K562 (cell line): ENCODE measurements around the gene PLPP7. TPM values are rescaled to one million over a fixed set of nuclear protein-coding genes. Genes with fewer than 3 reads are reported as not detected.

Experiments used
- ATAC-seq: fragments of 200-7000 bp; cut with Tn5 transposase; 3 replicates; pipeline ENCODE4 v1.9.1; 2020; ENCODE audit warnings: moderate library complexity
- BruUV-seq: library from RNA; stranded (reverse); fragments of 400-500 nt; replicated peaks from 2 replicates; lab custom pipeline; 2021; lab: Mats Ljungman, UMichigan
- CTCF ChIA-PET: fragments of 300-600 bp; formaldehyde crosslinking; extraction: SDS; loops from one replicate; lab custom pipeline; 2021; ENCODE audit warnings: low intra/inter-chr PET ratio; lab: Yijun Ruan, JAX
- POLR2A ChIA-PET: fragments of 300-600, 350-650 bp; sonication (Branson Sonifier 250); formaldehyde crosslinking; extraction: SDS; loops from one replicate; lab custom pipeline; 2021; ENCODE audit warnings: antibody characterized with exemption, inconsistent platforms; lab: Yijun Ruan, JAX
- DNase-seq, 4 experiments: peaks; one replicate each; pipeline versions ENCODE4 v3.0.0 to v3.0.0-alpha.2; 2011 to 2018; ENCODE audit warnings: low spot score in 3 of 4, mixed read lengths in 3 of 4; ENCODE audit errors: extremely low read depth in 1 of 4
- FAIRE-seq: peaks from 2 replicates; lab custom pipeline; 2011; peaks lifted over from hg19 to GRCh38; lab: Jason Lieb, UNC
- H2AFZ ChIP-seq: 2 replicates; pipeline ENCODE4 v1.6.0; 2011; ENCODE audit warnings: low read depth, low read length, control low read depth, inconsistent platforms
- H3K27ac ChIP-seq: fragments of 200-600 bp; 3 replicates; pipeline ENCODE4 v1.8.0; 2011; ENCODE audit warnings: low read depth, mild to moderate bottlenecking, control low read depth, inconsistent platforms, low read length, moderate library complexity, mixed read lengths; ENCODE audit errors: extremely low read depth
- H3K27me3 ChIP-seq, 2 experiments: fragments of 300-600 bp in 1 of 2; 2 replicates in 1 of 2; 3 replicates in 1 of 2; pipeline versions ENCODE4 v1.6.0 to v1.8.0; 2011; ENCODE audit warnings: inconsistent platforms in 2 of 2, low read length in 2 of 2, mild to moderate bottlenecking in 1 of 2, mixed read lengths in 1 of 2, moderate library complexity in 1 of 2; ENCODE audit not compliant: control insufficient read depth in 2 of 2, insufficient read depth in 2 of 2
- H3K36me3 ChIP-seq: fragments of 300-600 bp; 3 replicates; pipeline ENCODE4 v1.8.0; 2011; ENCODE audit warnings: mild to moderate bottlenecking, low read length, inconsistent platforms; ENCODE audit not compliant: control insufficient read depth, insufficient read depth
- H3K4me1 ChIP-seq, 2 experiments: fragments of 200-600 bp in 1 of 2; replicated peaks in 1 of 2; 2 replicates in 1 of 2; 3 replicates in 1 of 2; pipeline versions ENCODE4 v1.5.1 to v1.8.0; 2011; ENCODE audit warnings: inconsistent platforms in 2 of 2, low read length in 2 of 2, mild to moderate bottlenecking in 1 of 2, mixed read lengths in 1 of 2, moderate library complexity in 1 of 2; ENCODE audit not compliant: control insufficient read depth in 2 of 2, insufficient read depth in 2 of 2
- H3K4me2 ChIP-seq: 2 replicates; pipeline ENCODE4 v1.6.1; 2011; ENCODE audit warnings: low read length, control low read depth, inconsistent platforms, mixed read lengths; ENCODE audit not compliant: insufficient read depth
- H3K4me3 ChIP-seq: fragments of 200-600 bp; sonication (generic), shearing (Covaris generic); 2 replicates; pipeline ENCODE4 v1.5.1; 2016; ENCODE audit warnings: control low read depth, inconsistent platforms
- H3K79me2 ChIP-seq: fragments of 200-600 bp; 3 replicates; pipeline ENCODE4 v1.8.0; 2011; ENCODE audit warnings: low read length, inconsistent platforms; ENCODE audit not compliant: control insufficient read depth, insufficient read depth
- H3K9ac ChIP-seq, 2 experiments: 2 replicates each; pipeline versions ENCODE4 v1.6.0 to v1.6.1; 2011; ENCODE audit warnings: low read depth in 2 of 2, low read length in 2 of 2, control low read depth in 1 of 2, inconsistent platforms in 1 of 2, mild to moderate bottlenecking in 1 of 2, mixed read lengths in 1 of 2; ENCODE audit not compliant: insufficient read depth in 1 of 2
- H3K9me1 ChIP-seq: one replicate; pipeline ENCODE4 v1.6.0; 2011; ENCODE audit warnings: inconsistent platforms, mild to moderate bottlenecking, low read length, moderate library complexity; ENCODE audit not compliant: control insufficient read depth, insufficient read depth
- H3K9me3 ChIP-seq: replicated peaks from 2 replicates; pipeline ENCODE4 v1.5.1; 2011; ENCODE audit warnings: low read depth, low read length, inconsistent platforms; ENCODE audit not compliant: control insufficient read depth, insufficient read depth
- H4K20me1 ChIP-seq: replicated peaks from 2 replicates; pipeline ENCODE4 v1.6.1; 2011; ENCODE audit warnings: low read length, inconsistent platforms, mixed read lengths; ENCODE audit not compliant: control insufficient read depth, insufficient read depth
- CBX8 ChIP-seq: fragments of 200-600 bp; sonication (generic); IDR thresholded peaks from 2 replicates; pipeline ENCODE4 v1.6.1; 2012; ENCODE audit warnings: borderline replicate concordance, mixed run types, low read depth, mild to moderate bottlenecking, moderate library complexity, mixed read lengths, low read length, control low read depth, inconsistent platforms; ENCODE audit not compliant: poor library complexity, severe bottlenecking; ENCODE audit errors: extremely low read depth
- KAT7 ChIP-seq: sonication (generic); formaldehyde crosslinking; IDR thresholded peaks from 2 replicates; pipeline ENCODE4 v1.8.0; 2022; ENCODE audit warnings: missing genetic modification reagents, mild to moderate bottlenecking, borderline replicate concordance
- NR2C1 ChIP-seq, 2 experiments: fragments of 450-650 bp; IDR thresholded peaks; 2 replicates each; pipeline ENCODE4 v1.6.1; 2017; ENCODE audit warnings: mild to moderate bottlenecking in 2 of 2, antibody characterized with exemption in 1 of 2, inconsistent platforms in 1 of 2, missing compliant biosample characterization in 1 of 2, missing genetic modification characterization in 1 of 2
- NRF1 ChIP-seq, 2 experiments: fragments of 450-650 bp; IDR thresholded peaks in 1 of 2; conservative IDR thresholded peaks in 1 of 2; 2 replicates each; pipeline ENCODE4 v1.6.1; 2014; ENCODE audit warnings: mild to moderate bottlenecking in 2 of 2
- RBM39 ChIP-seq: fragments of 200-400 bp; formaldehyde crosslinking; optimal IDR thresholded peaks from 2 replicates; pipeline ENCODE3; 2018; ENCODE audit warnings: low read depth, low read length
- SMARCB1 ChIP-seq: IDR thresholded peaks from 2 replicates; pipeline ENCODE4 v1.6.1; 2011; ENCODE audit warnings: improper control_type of control experiment, low read depth; ENCODE audit not compliant: insufficient read length
- SP1 ChIP-seq: sonication (generic); formaldehyde crosslinking; IDR thresholded peaks from 2 replicates; pipeline ENCODE4 v1.8.1; 2022; ENCODE audit warnings: mild to moderate bottlenecking, missing genetic modification reagents
- ZNF408 ChIP-seq: fragments of 250-450 bp; sonication (Bioruptor Pico); IDR thresholded peaks from 2 replicates; pipeline ENCODE4 v1.4.0; 2020; ENCODE audit warnings: low read depth, mild to moderate bottlenecking, moderate library complexity
- ZNF444 ChIP-seq: fragments of 250-450 bp; sonication (Bioruptor Pico); IDR thresholded peaks from 2 replicates; pipeline ENCODE4 v1.4.0; 2020; ENCODE audit warnings: mild to moderate bottlenecking, moderate library complexity
- WGBS: fragments of 100-300 bp; shearing (Covaris generic); methylation state at CpG from one replicate; pipeline ENCODE4 v1.1.6; 2016; ENCODE audit warnings: low coverage, mixed read lengths; ENCODE audit not compliant: insufficient coverage; ENCODE audit errors: missing lambda C conversion rate; 5-methylcytosine and 5-hydroxymethylcytosine counted together
- in situ Hi-C: fragments of 300-500 bp; cut with MboI; formaldehyde crosslinking; loops from 4 replicates; pipeline ENCODE4 v1.15.0; 2018; ENCODE audit warnings: inconsistent platforms, mixed read lengths
- intact Hi-C: fragments of 100-400 bp; cut with micrococcal nuclease; formaldehyde crosslinking; loops from 2 replicates; pipeline ENCODE4 v1.14.2; 2022
- polyA plus RNA-seq, 8 experiments: library from polyadenylated mRNA; depleted of rRNA in 4 of 8; stranded (reverse) in 5 of 8; unstranded in 3 of 8; fragments of >200 nt; fragmentation: Nextera tagmentation in 2 of 8; fragmentation: Illumina TruSeq in 1 of 8; extraction: Ambion mirVana in 2 of 8; extraction: Trizol in 1 of 8; gene quantifications; 2 replicates each; pipeline versions ENCODE4 v1.2.1 to v1.2.3, GENCODE V29; 2011 to 2014; ENCODE audit warnings: inconsistent platforms in 1 of 8, missing spikeins in 1 of 8
- total RNA-seq, 7 experiments: library from RNA; depleted of rRNA in 6 of 7; stranded (reverse); fragments of >200 nt in 6 of 7; fragmentation: Illumina TruSeq in 2 of 7; extraction: Trizol in 2 of 7; gene quantifications; 2 replicates each; pipeline versions ENCODE4 v1.2.1 to v1.2.3, GENCODE V29; 2011 to 2021; ENCODE audit warnings: low replicate concordance in 1 of 7
- TF ChIP-seq, protein P1 (sequence below), 2 experiments: IDR thresholded peaks; 2 replicates each; pipeline ENCODE4 v1.6.1; 2011; ENCODE audit warnings: borderline replicate concordance in 1 of 2, control low read depth in 1 of 2, low read depth in 1 of 2, low read length in 1 of 2, mild to moderate bottlenecking in 1 of 2, mixed read lengths in 1 of 2, moderate library complexity in 1 of 2; ENCODE audit not compliant: insufficient read depth in 1 of 2, insufficient read length in 1 of 2, poor library complexity in 1 of 2, severe bottlenecking in 1 of 2; ENCODE audit errors: extremely low read depth in 1 of 2
- TF ChIP-seq, protein P2 (sequence below): sonication (generic); formaldehyde crosslinking; IDR thresholded peaks from 2 replicates; pipeline ENCODE4 v1.9.0; 2022; ENCODE audit warnings: mild to moderate bottlenecking, missing genetic modification reagents
- TF ChIP-seq, protein P3 (sequence below), 3 experiments: fragments of 200-800 bp in 1 of 3; sonication (Bioruptor generic) in 1 of 3; sonication (generic) in 1 of 3; formaldehyde crosslinking in 1 of 3; IDR thresholded peaks; 2 replicates each; pipeline versions ENCODE4 v1.6.1 to v1.8.0; 2016 to 2022; ENCODE audit warnings: mild to moderate bottlenecking in 2 of 3, missing compliant biosample characterization in 2 of 3, missing genetic modification characterization in 2 of 3, missing genetic modification reagents in 1 of 3

PLPP7 gene
- total and polyA plus RNA-seq, 9 of the 15 experiments (the other 6 are each of a cell fraction or from before 2014, with no cell fraction given), result 0.09 to 0.93 (median 0.18) TPM; not detected in 4

DNA sequence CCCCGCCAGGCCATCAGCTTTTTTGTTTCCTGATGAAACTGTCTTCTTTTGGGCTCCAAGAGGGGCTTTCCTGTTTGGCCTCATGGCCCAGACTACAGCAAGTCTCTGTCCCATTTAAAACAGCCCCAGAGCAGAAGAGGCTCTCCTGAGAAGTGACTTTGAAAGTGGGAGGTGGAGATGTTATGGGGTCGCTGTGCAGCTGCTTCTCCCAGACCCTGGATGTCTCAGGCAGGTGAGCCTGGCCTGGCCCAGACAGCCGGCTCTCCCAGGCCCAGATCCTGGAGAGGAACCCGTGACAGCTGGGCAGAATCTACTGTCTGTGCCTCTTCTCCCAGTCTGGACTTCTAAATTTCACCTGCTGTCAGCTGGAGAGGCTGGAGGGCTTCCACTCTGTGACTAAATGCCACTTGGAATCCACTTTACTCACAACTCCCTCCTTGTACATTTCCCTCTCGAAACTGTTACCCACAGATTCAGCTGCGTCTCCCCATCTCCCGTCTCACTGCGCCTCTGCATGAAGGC, 33.8 kb upstream of the PLPP7 start:
- H3K79me2 ChIP-seq, result no peaks in the 10 kb centered on the region
- TF ChIP-seq RBM39 (no peak), SMARCB1 (no peak), NR2C1 (IDR thresholded peaks at IDR 0.05) (no peak), NR2C1 (tag; IDR thresholded peaks at IDR 0.05) (no peak), ZNF408 (CRISPR knock-in tag) (no peak), KAT7 (CRISPR knock-in tag) (no peak), SP1 (CRISPR knock-in tag) (no peak), NRF1 (conservative IDR thresholded peaks at IDR 0.05 in 1 of 2, IDR thresholded peaks at IDR 0.05 in 1 of 2) (no peak), CBX8 (no peak), ZNF444 (no peak)
- TF ChIP-seq, protein P1, sequence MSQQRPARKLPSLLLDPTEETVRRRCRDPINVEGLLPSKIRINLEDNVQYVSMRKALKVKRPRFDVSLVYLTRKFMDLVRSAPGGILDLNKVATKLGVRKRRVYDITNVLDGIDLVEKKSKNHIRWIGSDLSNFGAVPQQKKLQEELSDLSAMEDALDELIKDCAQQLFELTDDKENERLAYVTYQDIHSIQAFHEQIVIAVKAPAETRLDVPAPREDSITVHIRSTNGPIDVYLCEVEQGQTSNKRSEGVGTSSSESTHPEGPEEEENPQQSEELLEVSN (IDR thresholded peaks at IDR 0.05; ENCODE audit: borderline replicate concordance in 1 of 2, extremely low read depth in 1 of 2, insufficient read depth in 1 of 2, insufficient read length in 1 of 2, low read depth in 1 of 2, low read length in 1 of 2, poor library complexity in 1 of 2, severe bottlenecking in 1 of 2), result no peak
- TF ChIP-seq, protein P2, sequence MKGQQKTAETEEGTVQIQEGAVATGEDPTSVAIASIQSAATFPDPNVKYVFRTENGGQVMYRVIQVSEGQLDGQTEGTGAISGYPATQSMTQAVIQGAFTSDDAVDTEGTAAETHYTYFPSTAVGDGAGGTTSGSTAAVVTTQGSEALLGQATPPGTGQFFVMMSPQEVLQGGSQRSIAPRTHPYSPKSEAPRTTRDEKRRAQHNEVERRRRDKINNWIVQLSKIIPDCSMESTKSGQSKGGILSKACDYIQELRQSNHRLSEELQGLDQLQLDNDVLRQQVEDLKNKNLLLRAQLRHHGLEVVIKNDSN (CRISPR knock-in tag), result no peak
- TF ChIP-seq, protein P3, sequence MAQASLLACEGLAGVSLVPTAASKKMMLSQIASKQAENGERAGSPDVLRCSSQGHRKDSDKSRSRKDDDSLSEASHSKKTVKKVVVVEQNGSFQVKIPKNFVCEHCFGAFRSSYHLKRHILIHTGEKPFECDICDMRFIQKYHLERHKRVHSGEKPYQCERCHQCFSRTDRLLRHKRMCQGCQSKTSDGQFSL (CRISPR knock-in tag; IDR thresholded peaks at IDR 0.05), result no peak
- TF ChIP-seq, protein P3 (tag; IDR thresholded peaks at IDR 0.05), result no peak

More for the DNA sequence above, 33.8 kb upstream of the PLPP7 start:
- Histone ChIP-seq H4K20me1 (0 out of 2 replicates have a peak, but pooled peaks cover 4% of the 10 kb centered on the region), H3K4me3 (no peak overlapping the region), H3K27me3 (peaks cover 0 to 4% of the 10 kb centered on the region in 2 experiments; a peak in 1 of 5 replicates), H3K9ac (peak overlapping the region in 1 of 2 experiments; percentile 62; a peak in 2 of 4 replicates), H3K9me3 (no peaks in the 10 kb centered on the region), H2AFZ (peak overlapping the region; percentile 79), H3K36me3 (peaks cover 30% of the 10 kb centered on the region; the same call in 1 of the 3 replicates), H3K4me1 (peaks cover 12 to 36% of the 10 kb centered on the region in 2 experiments), H3K27ac (peak overlapping the region; percentile 38; the same call in 2 of the 3 replicates), H3K4me2 (peak overlapping the region; percentile 24; the same call in 1 of the 2 replicates), H3K9me1 (peaks cover 8% of the 10 kb centered on the region)
- ChIA-PET CTCF (no interaction called here), POLR2A (interaction anchor here (0.5 to 17.3 kb wide), 17 partner anchors 6 to 1374 kb away, joined by 3 to 338 read pairs (median 4); partner anchors contain the start of genes FAM78A and NUP214)
- 79% methylated on average over 8 of the region's 8 CpGs for WGBS
- no peak for FAIRE-seq
- no TSS peak for BruUV-seq
- ATAC-seq, result peak; percentile 3
- in situ Hi-C loops, result no loop called here
- DNase-seq, result no peak
- intact Hi-C loops, result no loop called here
